ENCODE measurements around the gene GJA4.
"Not testable (repeated sequence)": the region's sequence is repeated elsewhere in the genome, so short reads cannot be mapped to it uniquely, and the experiment has no call there.

Gene GJA4

GRCh38 chr1:34794001-34794789 is 1.4 kb downstream of the GJA4 start:
- DNase-seq: no peak

- no peak for DNase-seq
Observed at GRCh38 chr1:34794790-34795180, 2.0 kb downstream of the GJA4 start.

- no peak for DNase-seq
Observed at GRCh38 chr1:34795916-34796315, 3.1 kb downstream of the GJA4 start.

- DNase-seq: no peak
Observed at GRCh38 chr1:34796990-34797389, 4.2 kb downstream of the GJA4 start.

GRCh38 chr1:34800214-34800613 is 7.4 kb downstream of the GJA4 start:
- DNase-seq: no peak

GRCh38 chr1:34803770-34804169 is 11.0 kb downstream of the GJA4 start:
- no peak for DNase-seq

GRCh38 chr1:34806396-34806795 is 13.6 kb downstream of the GJA4 start:
- DNase-seq: no peak

GRCh38 chr1:34808051-34808810 is 15.4 kb downstream of the GJA4 start:
- no peak for DNase-seq

GRCh38 chr1:34810781-34811180 is 18.0 kb downstream of the GJA4 start:
- not testable (repeated sequence) for DNase-seq

- DNase-seq: no peak
Observed at GRCh38 chr1:34816332-34816731, 23.5 kb downstream of the GJA4 start.

- no peak for DNase-seq
Observed at GRCh38 chr1:34816778-34817177, 24.0 kb downstream of the GJA4 start.

GRCh38 chr1:34818862-34819261 is 26.1 kb downstream of the GJA4 start:
- DNase-seq: not testable (repeated sequence)

GRCh38 chr1:34822202-34822601 is 29.4 kb downstream of the GJA4 start:
- DNase-seq: no peak

- no peak for DNase-seq
Observed at GRCh38 chr1:34824817-34825454, 32.1 kb downstream of the GJA4 start.

GRCh38 chr1:34825455-34826091 is 32.8 kb downstream of the GJA4 start:
- no peak for DNase-seq

GRCh38 chr1:34827341-34827941 is 34.6 kb downstream of the GJA4 start:
- no peak for DNase-seq

- no peak for DNase-seq
Observed at GRCh38 chr1:34828611-34829010, 35.8 kb downstream of the GJA4 start.

GRCh38 chr1:34829250-34829649 is 36.5 kb downstream of the GJA4 start:
- DNase-seq: no peak

- no peak for DNase-seq
Observed at GRCh38 chr1:34831721-34832246, 39.0 kb downstream of the GJA4 start.

- no peak for DNase-seq
Observed at GRCh38 chr1:34833711-34834110, 40.9 kb downstream of the GJA4 start.

- no peak for DNase-seq
Observed at GRCh38 chr1:34839526-34840305, 46.9 kb downstream of the GJA4 start.

GRCh38 chr1:34840426-34840825 is 47.6 kb downstream of the GJA4 start:
- DNase-seq: no peak
